ENCODE measurements around the gene UBR7. TPM values are rescaled to one million over a fixed set of nuclear protein-coding genes. Genes with fewer than 3 reads are reported as not detected.
A peak's percentile ranks its signal among the peaks of the same experiment; 100 is the strongest.
"Not testable (repeated sequence)": the region's sequence is repeated elsewhere in the genome, so short reads cannot be mapped to it uniquely, and the experiment has no call there.

Gene UBR7
- total RNA-seq, 1 experiment from 2014 or later, result 28.9 TPM

DNA sequence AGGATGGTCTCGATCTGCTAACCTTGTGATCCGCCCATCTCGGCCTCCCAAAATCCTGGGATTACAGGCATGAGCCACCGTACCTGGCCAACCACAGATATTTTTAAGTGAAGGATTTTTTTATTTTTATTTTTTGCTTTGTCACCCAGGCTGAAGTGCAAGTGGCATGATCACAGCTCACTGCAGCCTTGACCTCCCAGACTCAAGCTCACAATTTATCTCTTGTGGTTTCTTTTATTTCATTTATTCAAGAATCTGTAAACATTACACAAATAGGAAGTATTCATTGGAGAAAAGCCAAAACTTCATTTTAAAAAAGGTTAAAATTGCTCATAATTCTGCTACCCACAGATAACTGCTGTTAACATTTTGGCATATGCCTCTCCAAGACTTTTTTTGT is 35.7 kb upstream of the UBR7 start (continued):
- TF ChIP-seq ETV6 (CRISPR knock-in tag; IDR thresholded peaks at IDR 0.05) (no peak), FOXK1 (CRISPR knock-in tag; IDR thresholded peaks at IDR 0.05) (no peak), ATF1 (CRISPR knock-in tag; IDR thresholded peaks at IDR 0.05) (no peak), ZNF671 (CRISPR knock-in tag; IDR thresholded peaks at IDR 0.05) (no peak), MXD4 (CRISPR knock-in tag; IDR thresholded peaks at IDR 0.05; ENCODE audit: borderline replicate concordance) (no peak)
- TF ChIP-seq, protein P1, sequence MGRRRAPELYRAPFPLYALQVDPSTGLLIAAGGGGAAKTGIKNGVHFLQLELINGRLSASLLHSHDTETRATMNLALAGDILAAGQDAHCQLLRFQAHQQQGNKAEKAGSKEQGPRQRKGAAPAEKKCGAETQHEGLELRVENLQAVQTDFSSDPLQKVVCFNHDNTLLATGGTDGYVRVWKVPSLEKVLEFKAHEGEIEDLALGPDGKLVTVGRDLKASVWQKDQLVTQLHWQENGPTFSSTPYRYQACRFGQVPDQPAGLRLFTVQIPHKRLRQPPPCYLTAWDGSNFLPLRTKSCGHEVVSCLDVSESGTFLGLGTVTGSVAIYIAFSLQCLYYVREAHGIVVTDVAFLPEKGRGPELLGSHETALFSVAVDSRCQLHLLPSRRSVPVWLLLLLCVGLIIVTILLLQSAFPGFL (CRISPR knock-in tag; IDR thresholded peaks at IDR 0.05; ENCODE audit: borderline replicate concordance), result no peak

DNA sequence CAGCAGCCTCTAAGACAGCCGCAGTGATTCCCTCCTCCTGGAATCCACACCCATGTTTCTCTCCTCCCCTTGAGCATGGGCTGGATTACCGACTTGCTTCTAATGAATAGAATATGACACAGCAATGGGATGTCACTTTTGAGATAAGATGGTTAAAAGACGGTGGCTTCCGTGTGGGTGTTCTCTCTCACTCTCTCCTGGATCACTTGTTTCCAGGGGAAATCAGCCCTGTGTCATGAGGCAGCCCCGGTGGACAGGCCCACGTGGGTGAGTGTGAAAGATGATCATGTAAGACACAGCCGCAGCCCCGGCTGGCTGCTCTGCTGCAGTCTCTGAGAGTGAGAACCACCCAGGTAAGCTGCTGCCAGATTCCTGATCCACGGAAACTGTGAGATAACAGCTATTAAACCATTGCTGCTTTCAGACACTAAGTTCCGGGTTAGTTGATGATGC is 33.1 kb upstream of the UBR7 start:
- Mint-ChIP-seq H3K27me3 (ENCODE audit: low read depth) (no peaks in the 10 kb centered on the region), H3K4me1 (no peaks in the 10 kb centered on the region), H3K27ac (no peak overlapping the region), H3K9me3 (no peaks in the 10 kb centered on the region), H3K36me3 (no peaks in the 10 kb centered on the region), H3K4me3 (no peak overlapping the region)
- no peak for TF ChIP-seq OVOL2 (CRISPR knock-in tag; IDR thresholded peaks at IDR 0.05; ENCODE audit: borderline replicate concordance)
- no peak for TF ChIP-seq TP53 (CRISPR knock-in tag; IDR thresholded peaks at IDR 0.05)
- no peak for TF ChIP-seq TEAD4 (CRISPR knock-in tag; IDR thresholded peaks at IDR 0.05)
- no peak for TF ChIP-seq ZNF121 (CRISPR knock-in tag; IDR thresholded peaks at IDR 0.05)
- TF ChIP-seq, protein P2, sequence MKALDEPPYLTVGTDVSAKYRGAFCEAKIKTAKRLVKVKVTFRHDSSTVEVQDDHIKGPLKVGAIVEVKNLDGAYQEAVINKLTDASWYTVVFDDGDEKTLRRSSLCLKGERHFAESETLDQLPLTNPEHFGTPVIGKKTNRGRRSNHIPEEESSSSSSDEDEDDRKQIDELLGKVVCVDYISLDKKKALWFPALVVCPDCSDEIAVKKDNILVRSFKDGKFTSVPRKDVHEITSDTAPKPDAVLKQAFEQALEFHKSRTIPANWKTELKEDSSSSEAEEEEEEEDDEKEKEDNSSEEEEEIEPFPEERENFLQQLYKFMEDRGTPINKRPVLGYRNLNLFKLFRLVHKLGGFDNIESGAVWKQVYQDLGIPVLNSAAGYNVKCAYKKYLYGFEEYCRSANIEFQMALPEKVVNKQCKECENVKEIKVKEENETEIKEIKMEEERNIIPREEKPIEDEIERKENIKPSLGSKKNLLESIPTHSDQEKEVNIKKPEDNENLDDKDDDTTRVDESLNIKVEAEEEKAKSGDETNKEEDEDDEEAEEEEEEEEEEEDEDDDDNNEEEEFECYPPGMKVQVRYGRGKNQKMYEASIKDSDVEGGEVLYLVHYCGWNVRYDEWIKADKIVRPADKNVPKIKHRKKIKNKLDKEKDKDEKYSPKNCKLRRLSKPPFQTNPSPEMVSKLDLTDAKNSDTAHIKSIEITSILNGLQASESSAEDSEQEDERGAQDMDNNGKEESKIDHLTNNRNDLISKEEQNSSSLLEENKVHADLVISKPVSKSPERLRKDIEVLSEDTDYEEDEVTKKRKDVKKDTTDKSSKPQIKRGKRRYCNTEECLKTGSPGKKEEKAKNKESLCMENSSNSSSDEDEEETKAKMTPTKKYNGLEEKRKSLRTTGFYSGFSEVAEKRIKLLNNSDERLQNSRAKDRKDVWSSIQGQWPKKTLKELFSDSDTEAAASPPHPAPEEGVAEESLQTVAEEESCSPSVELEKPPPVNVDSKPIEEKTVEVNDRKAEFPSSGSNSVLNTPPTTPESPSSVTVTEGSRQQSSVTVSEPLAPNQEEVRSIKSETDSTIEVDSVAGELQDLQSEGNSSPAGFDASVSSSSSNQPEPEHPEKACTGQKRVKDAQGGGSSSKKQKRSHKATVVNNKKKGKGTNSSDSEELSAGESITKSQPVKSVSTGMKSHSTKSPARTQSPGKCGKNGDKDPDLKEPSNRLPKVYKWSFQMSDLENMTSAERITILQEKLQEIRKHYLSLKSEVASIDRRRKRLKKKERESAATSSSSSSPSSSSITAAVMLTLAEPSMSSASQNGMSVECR (CRISPR knock-in tag; IDR thresholded peaks at IDR 0.05; ENCODE audit: borderline replicate concordance), result no peak
- TF ChIP-seq SMAD3 (CRISPR knock-in tag; IDR thresholded peaks at IDR 0.05; ENCODE audit: borderline replicate concordance), result no peak
- no peak for TF ChIP-seq ETV6 (CRISPR knock-in tag; IDR thresholded peaks at IDR 0.05)
- TF ChIP-seq, protein P3, sequence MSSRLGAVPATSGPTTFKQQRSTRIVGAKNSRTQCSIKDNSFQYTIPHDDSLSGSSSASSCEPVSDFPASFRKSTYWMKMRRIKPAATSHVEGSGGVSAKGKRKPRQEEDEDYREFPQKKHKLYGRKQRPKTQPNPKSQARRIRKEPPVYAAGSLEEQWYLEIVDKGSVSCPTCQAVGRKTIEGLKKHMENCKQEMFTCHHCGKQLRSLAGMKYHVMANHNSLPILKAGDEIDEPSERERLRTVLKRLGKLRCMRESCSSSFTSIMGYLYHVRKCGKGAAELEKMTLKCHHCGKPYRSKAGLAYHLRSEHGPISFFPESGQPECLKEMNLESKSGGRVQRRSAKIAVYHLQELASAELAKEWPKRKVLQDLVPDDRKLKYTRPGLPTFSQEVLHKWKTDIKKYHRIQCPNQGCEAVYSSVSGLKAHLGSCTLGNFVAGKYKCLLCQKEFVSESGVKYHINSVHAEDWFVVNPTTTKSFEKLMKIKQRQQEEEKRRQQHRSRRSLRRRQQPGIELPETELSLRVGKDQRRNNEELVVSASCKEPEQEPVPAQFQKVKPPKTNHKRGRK (CRISPR knock-in tag; IDR thresholded peaks at IDR 0.05; ENCODE audit: borderline replicate concordance), result no peak
- TF ChIP-seq JUN (CRISPR knock-in tag; IDR thresholded peaks at IDR 0.05), result no peak
- TF ChIP-seq SP1 (CRISPR knock-in tag; conservative IDR thresholded peaks at IDR 0.05), result no peak
- no peak for TF ChIP-seq ZBTB21 (CRISPR knock-in tag; IDR thresholded peaks at IDR 0.05; ENCODE audit: borderline replicate concordance)
- no peak for TF ChIP-seq EMX1 (CRISPR knock-in tag; IDR thresholded peaks at IDR 0.05)
- no peak for TF ChIP-seq NFYB (CRISPR knock-in tag; conservative IDR thresholded peaks at IDR 0.05; ENCODE audit: low read depth)
- POLR2A ChIA-PET, result interaction anchor here (1.2 kb wide), 1 partner anchor 11 kb away, joined by 3 read pairs; the partner anchor contains the start of genes LYSET and MOAP1
- CTCF ChIA-PET, result interaction anchor here (0.7 to 1.8 kb wide), 5 partner anchors 11 to 280 kb away, joined by 3 to 7 read pairs (median 3); partner anchors contain the start of genes LYSET and MOAP1
- DNase-seq (ENCODE audit: low spot score), result no peak
- no peak for ATAC-seq

DNA sequence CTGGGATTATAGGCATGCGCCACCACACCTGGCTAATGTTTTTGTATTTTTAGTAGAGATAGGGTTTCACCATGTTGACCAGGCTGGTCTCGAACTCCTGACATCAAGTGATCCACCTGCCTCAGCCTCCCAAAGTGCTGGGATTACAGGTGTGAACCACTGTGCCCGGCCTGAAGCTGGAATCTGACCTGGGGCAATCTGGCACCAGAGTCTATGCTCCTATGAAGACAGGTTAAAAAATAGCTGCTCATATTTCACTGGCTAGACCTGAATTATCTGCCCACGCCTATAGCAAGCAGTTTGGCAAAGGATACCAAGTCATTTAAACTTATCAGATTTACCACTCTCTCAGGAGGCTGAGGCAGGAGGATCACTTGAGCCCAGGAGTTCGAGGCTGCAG is 32.3 kb upstream of the UBR7 start:
- not testable (repeated sequence) for H3K36me3 Mint-ChIP-seq; H3K4me3 Mint-ChIP-seq; DNase-seq (ENCODE audit: low spot score); H3K27me3 Mint-ChIP-seq (ENCODE audit: low read depth); H3K9me3 Mint-ChIP-seq; ATAC-seq; H3K4me1 Mint-ChIP-seq
- CTCF ChIA-PET, result interaction anchor here (0.7 to 1.4 kb wide), 4 partner anchors 9 to 281 kb away, joined by 3 to 4 read pairs (median 3); partner anchors contain the start of genes LYSET and MOAP1
- 0 out of 2 replicates have a peak overlapping the region, but pooled peaks have one; percentile 9 for H3K27ac Mint-ChIP-seq
- POLR2A ChIA-PET, result interaction anchor here (1.2 kb wide), 1 partner anchor 10 kb away, joined by 3 read pairs; the partner anchor contains the start of genes LYSET and MOAP1
